H1 (cell line): ENCODE data around the gene OCSTAMP. TPM values are rescaled to one million over a fixed set of nuclear protein-coding genes. Genes with fewer than 3 reads are reported as not detected.

Experiments
- CTCF ChIA-PET: fragments of 300-600 bp; sonication (Branson Sonifier 250); formaldehyde crosslinking; loops from one replicate; lab custom pipeline; 2021; ENCODE audit not compliant: partially characterized antibody; lab: Charles Lee
- POLR2A ChIA-PET: fragments of 300-600 bp; sonication (Branson Sonifier 250); formaldehyde crosslinking; loops from one replicate; lab custom pipeline; 2021; ENCODE audit warnings: inconsistent platforms; ENCODE audit not compliant: partially characterized antibody; lab: Charles Lee
- DNase-seq, 2 experiments: peaks; one replicate each; pipeline versions ENCODE4 v3.0.0 to v3.0.0-alpha.2; 2010 to 2022; ENCODE audit warnings: low spot score in 2 of 2, low read depth in 1 of 2, mixed read lengths in 1 of 2
- FAIRE-seq: peaks from 2 replicates; lab custom pipeline; 2011; peaks lifted over from hg19 to GRCh38; lab: Jason Lieb, UNC
- H2AFZ ChIP-seq: 2 replicates; pipeline ENCODE4 v1.8.1; 2012; ENCODE audit warnings: low read length, inconsistent platforms
- H2AK5ac ChIP-seq: 2 replicates; pipeline ENCODE4 v1.6.1; 2013; ENCODE audit warnings: low read depth, low read length
- H2BK120ac ChIP-seq: replicated peaks from 2 replicates; pipeline ENCODE3; 2013; ENCODE audit warnings: low read depth, low read length, inconsistent platforms
- H2BK12ac ChIP-seq: 2 replicates; pipeline ENCODE4 v1.6.1; 2013; ENCODE audit warnings: low read depth, low read length
- H2BK15ac ChIP-seq: 2 replicates; pipeline ENCODE4 v1.6.1; 2013; ENCODE audit warnings: low read length
- H2BK20ac ChIP-seq: 2 replicates; pipeline ENCODE4 v1.6.1; 2013; ENCODE audit warnings: low read length
- H2BK5ac ChIP-seq: 2 replicates; pipeline ENCODE4 v1.6.1; 2013; ENCODE audit warnings: low read depth, low read length
- H3K14ac ChIP-seq: 2 replicates; pipeline ENCODE4 v1.6.1; 2013; ENCODE audit warnings: inconsistent platforms; ENCODE audit not compliant: insufficient read length
- H3K18ac ChIP-seq: 2 replicates; pipeline ENCODE4 v1.6.1; 2013; ENCODE audit warnings: low read length; ENCODE audit errors: extremely low read depth
- H3K23ac ChIP-seq: 2 replicates; pipeline ENCODE4 v1.6.1; 2013; ENCODE audit warnings: inconsistent platforms; ENCODE audit not compliant: insufficient read length
- H3K23me2 ChIP-seq: 2 replicates; pipeline ENCODE4 v1.6.1; 2013; ENCODE audit warnings: low read depth, low read length
- H3K27ac ChIP-seq: 2 replicates; pipeline ENCODE4 v1.6.1; 2011; ENCODE audit warnings: low read depth, low read length, inconsistent platforms
- H3K27me3 ChIP-seq, 4 experiments: replicated peaks in 1 of 4; 1 replicate in 1 of 4; 2 replicates in 3 of 4; pipeline versions ENCODE4 v1.6.1 to v1.8.1; 2011 to 2013; ENCODE audit warnings: low read length in 3 of 4, mild to moderate bottlenecking in 3 of 4, inconsistent platforms in 2 of 4, mixed read lengths in 2 of 4, moderate library complexity in 1 of 4; ENCODE audit not compliant: control insufficient read depth in 3 of 4, insufficient read depth in 3 of 4; ENCODE audit errors: extremely low read depth in 1 of 4
- H3K36me3 ChIP-seq, 4 experiments: 2 replicates each; pipeline versions ENCODE4 v1.6.1 to v1.8.1; 2011 to 2013; ENCODE audit warnings: mild to moderate bottlenecking in 4 of 4, low read length in 3 of 4, moderate library complexity in 2 of 4, control low read depth in 1 of 4, inconsistent platforms in 1 of 4; ENCODE audit not compliant: insufficient read depth in 4 of 4, control insufficient read depth in 2 of 4
- H3K4ac ChIP-seq: replicated peaks from 2 replicates; pipeline ENCODE3; 2013; ENCODE audit warnings: low read length, low read depth, mixed read lengths, inconsistent platforms; ENCODE audit not compliant: insufficient read length
- H3K4me1 ChIP-seq, 4 experiments: replicated peaks in 1 of 4; 1 replicate in 1 of 4; 2 replicates in 3 of 4; pipeline versions ENCODE4 v1.6.1 to v1.8.1; 2011 to 2013; ENCODE audit warnings: low read length in 3 of 4, inconsistent platforms in 2 of 4, mixed read lengths in 1 of 4; ENCODE audit not compliant: insufficient read depth in 4 of 4, control insufficient read depth in 3 of 4
- H3K4me2 ChIP-seq, 2 experiments: 2 replicates each; pipeline versions ENCODE4 v1.6.1 to v1.8.1; 2011 to 2013; ENCODE audit warnings: low read depth in 2 of 2, low read length in 2 of 2, control low read depth in 1 of 2, inconsistent platforms in 1 of 2, mild to moderate bottlenecking in 1 of 2; ENCODE audit not compliant: insufficient read depth in 1 of 2
- H3K4me3 ChIP-seq, 4 experiments: fragments of 200-600, 300-600 bp in 1 of 4; sonication (generic), shearing (Covaris generic), sonication (Bioruptor Twin) in 1 of 4; 2 replicates each; pipeline versions ENCODE4 v1.5.1 to v1.8.1; 2011 to 2016; ENCODE audit warnings: low read length in 4 of 4, low read depth in 3 of 4, control low read depth in 2 of 4, inconsistent platforms in 2 of 4, mild to moderate bottlenecking in 2 of 4, mixed read lengths in 1 of 4, moderate library complexity in 1 of 4; ENCODE audit not compliant: insufficient read depth in 2 of 4; ENCODE audit errors: extremely low read depth in 1 of 4
- H3K56ac ChIP-seq: replicated peaks from 2 replicates; pipeline ENCODE3; 2013; ENCODE audit warnings: low read depth, mild to moderate bottlenecking, mixed read lengths, low read length, inconsistent platforms; ENCODE audit not compliant: insufficient read length
- H3K79me1 ChIP-seq: 2 replicates; pipeline ENCODE4 v1.6.1; 2013; ENCODE audit warnings: low read depth, low read length, control low read depth
- H3K79me2 ChIP-seq, 2 experiments: 2 replicates each; pipeline versions ENCODE4 v1.6.1 to v1.8.1; 2012 to 2013; ENCODE audit warnings: low read length in 2 of 2, mild to moderate bottlenecking in 2 of 2, inconsistent platforms in 1 of 2; ENCODE audit not compliant: insufficient read depth in 2 of 2, control insufficient read depth in 1 of 2
- H3K9ac ChIP-seq, 4 experiments: replicated peaks in 1 of 4; 1 replicate in 1 of 4; 2 replicates in 3 of 4; pipeline versions ENCODE4 v1.6.1 to v1.8.1; 2011 to 2013; ENCODE audit warnings: low read depth in 3 of 4, low read length in 3 of 4, control low read depth in 2 of 4, mild to moderate bottlenecking in 2 of 4, moderate library complexity in 2 of 4, inconsistent platforms in 1 of 4; ENCODE audit errors: extremely low read depth in 1 of 4
- H3K9me3 ChIP-seq, 2 experiments: 2 replicates each; pipeline versions ENCODE4 v1.6.1 to v1.8.1; 2012 to 2013; ENCODE audit warnings: mild to moderate bottlenecking in 2 of 2, moderate library complexity in 2 of 2, control low read depth in 1 of 2, inconsistent platforms in 1 of 2, low read depth in 1 of 2, low read length in 1 of 2, mixed read lengths in 1 of 2; ENCODE audit not compliant: insufficient read depth in 2 of 2
- H4K20me1 ChIP-seq, 2 experiments: replicated peaks in 1 of 2; 2 replicates each; pipeline versions ENCODE3 to v1.8.1; 2011 to 2013; ENCODE audit warnings: inconsistent platforms in 2 of 2, low read length in 2 of 2, mild to moderate bottlenecking in 1 of 2; ENCODE audit not compliant: insufficient read depth in 2 of 2, control insufficient read depth in 1 of 2
- H4K5ac ChIP-seq: 2 replicates; pipeline ENCODE4 v1.6.1; 2013; ENCODE audit warnings: low read length, low read depth, mixed read lengths, inconsistent platforms; ENCODE audit not compliant: insufficient read length
- H4K8ac ChIP-seq: 2 replicates; pipeline ENCODE4 v1.8.0; 2013; ENCODE audit warnings: mild to moderate bottlenecking, moderate library complexity, low read length, inconsistent platforms; ENCODE audit not compliant: insufficient read depth; ENCODE audit errors: extremely low read depth
- H4K91ac ChIP-seq: replicated peaks from 2 replicates; pipeline ENCODE3; 2013; ENCODE audit warnings: low read length, mixed read lengths, inconsistent platforms; ENCODE audit not compliant: insufficient read length
- BACH1 ChIP-seq: IDR thresholded peaks from 2 replicates; pipeline ENCODE4 v1.6.1; 2012; ENCODE audit warnings: low read length, improper control_type of control experiment
- EGR1 ChIP-seq: IDR thresholded peaks from 2 replicates; pipeline ENCODE4 v1.6.1; 2011; ENCODE audit warnings: low read depth, low read length, borderline replicate concordance
- PHF8 ChIP-seq: fragments of 200-600 bp; sonication (generic); conservative IDR thresholded peaks from 2 replicates; pipeline ENCODE4 v1.7.1; 2012; ENCODE audit warnings: low read depth, mild to moderate bottlenecking, inconsistent platforms, low read length, moderate library complexity
- WGBS, 2 experiments: shearing (Covaris generic) in 1 of 2; methylation state at CpG; one replicate each; pipeline versions ENCODE4 v1.1.6 to v1.1.7; 2013 to 2015; ENCODE audit warnings: low lambda C conversion rate in 2 of 2, mixed read lengths in 2 of 2, inconsistent platforms in 1 of 2, low coverage in 1 of 2, missing lambda C conversion rate in 1 of 2; ENCODE audit not compliant: insufficient replicate concordance in 2 of 2, insufficient coverage in 1 of 2, insufficient read length in 1 of 2; ENCODE audit errors: extremely low coverage in 1 of 2, missing lambda C conversion rate in 1 of 2; 5-methylcytosine and 5-hydroxymethylcytosine counted together
- polyA plus RNA-seq, 7 experiments: library from polyadenylated mRNA; depleted of rRNA in 3 of 7; stranded (reverse) in 5 of 7; unstranded in 2 of 7; fragments of >200 nt in 5 of 7; fragments of 200-250 nt in 2 of 7; gene quantifications; 1 replicate in 5 of 7; 2 replicates in 1 of 7; 4 replicates in 1 of 7; pipeline versions ENCODE4 v1.2.1 to v1.2.3, GENCODE V29; 2011 to 2013; ENCODE audit warnings: missing spikeins in 2 of 7, mixed read lengths in 2 of 7
- total RNA-seq: library from RNA; stranded (reverse); fragmentation: NEBNext Ultra II Directional; extraction: Animal tissue kit (Norgen Biotek cat#: 25700); gene quantifications from 2 replicates; pipeline ENCODE4 v1.2.1, GENCODE V29; 2021

The OCSTAMP gene
- total and polyA plus RNA-seq, 2 of the 8 experiments (the other 6 are each of a cell fraction or from before 2014, with no cell fraction given) = 0.09 to 0.13 TPM

GRCh38 chr20:46566125-46566524, 15.7 kb upstream of the OCSTAMP start:
- ChIA-PET CTCF (interaction anchor here (1.3 to 2.4 kb wide), 4 partner anchors 11 to 117 kb away, joined by 4 to 14 read pairs (median 6); partner anchors contain the start of gene OCSTAMP), POLR2A (no interaction called here)
- Histone ChIP-seq H4K8ac (peak overlapping the region; percentile 81), H3K23ac (no peak overlapping the region), H3K4me1 (peaks cover 8 to 17% (median 13%) of the 10 kb centered on the region in 4 experiments), H2BK120ac (no peak overlapping the region), H2AK5ac (no peak overlapping the region), H2AFZ (no peak overlapping the region), H3K79me1 (no peaks in the 10 kb centered on the region), H2BK20ac (no peak overlapping the region), H3K27me3 (no peaks in the 10 kb centered on the region), H3K9me3 (no peaks in the 10 kb centered on the region), H3K56ac (no peak overlapping the region), H3K4me3 (no peak overlapping the region), H2BK12ac (no peak overlapping the region), H4K5ac (no peak overlapping the region), H3K36me3 (no peaks in the 10 kb centered on the region), H3K14ac (no peak overlapping the region), H3K27ac (no peak overlapping the region), H4K91ac (no peak overlapping the region), H3K9ac (no peak overlapping the region), H2BK15ac (no peak overlapping the region), H3K4me2 (no peak overlapping the region), H4K20me1 (no peaks in the 10 kb centered on the region), H3K4ac (no peak overlapping the region), H3K79me2 (no peaks in the 10 kb centered on the region), H2BK5ac (no peak overlapping the region), H3K18ac (no peak overlapping the region), H3K23me2 (peaks cover 2% of the 10 kb centered on the region; the same call in 1 of the 2 replicates)
- FAIRE-seq (no peak), DNase-seq (no peak)
- TF ChIP-seq BACH1 (no peak), EGR1 (no peak), PHF8 (no peak)
- 93% methylated on average over 10 of the region's 10 CpGs; no CpG with 5 or more reads in 1 of the 2 experiments for WGBS, 2 experiments
